HepG2 (cell line): ENCODE data around the gene NCAPD2. TPM values are rescaled to one million over a fixed set of nuclear protein-coding genes. Genes with fewer than 3 reads are reported as not detected.

ENCODE experiments used
- ADNP ChIP-seq: sonication (generic); formaldehyde crosslinking; IDR thresholded peaks from 2 replicates; pipeline ENCODE4 v1.4.0; 2020; ENCODE audit warnings: missing genetic modification reagents
- AHR ChIP-seq: IDR thresholded peaks from 2 replicates; pipeline ENCODE4 v1.6.1; 2018; ENCODE audit warnings: missing genetic modification reagents, missing compliant biosample characterization
- CREB1 ChIP-seq, 2 experiments: fragments of 450-650 bp in 1 of 2; IDR thresholded peaks; 2 replicates each; pipeline ENCODE4 v1.6.1; 2016 to 2017; ENCODE audit warnings: control low read depth in 1 of 2, mild to moderate bottlenecking in 1 of 2, missing compliant biosample characterization in 1 of 2, missing genetic modification characterization in 1 of 2
- E2F5 ChIP-seq: sonication (generic); formaldehyde crosslinking; conservative IDR thresholded peaks from 2 replicates; pipeline ENCODE4 v1.4.0; 2020; ENCODE audit warnings: missing genetic modification reagents
- HDAC1 ChIP-seq: sonication (generic); formaldehyde crosslinking; IDR thresholded peaks from 2 replicates; pipeline ENCODE4 v1.5.1; 2020; ENCODE audit warnings: mild to moderate bottlenecking, missing genetic modification reagents
- HMG20A ChIP-seq: IDR thresholded peaks from 2 replicates; pipeline ENCODE4 v1.6.1; 2016; ENCODE audit warnings: borderline replicate concordance
- MED1 ChIP-seq: sonication (generic); formaldehyde crosslinking; IDR thresholded peaks from 2 replicates; pipeline ENCODE4 v1.4.0; 2020; ENCODE audit warnings: missing genetic modification reagents
- MEIS1 ChIP-seq: sonication (generic); formaldehyde crosslinking; IDR thresholded peaks from 2 replicates; pipeline ENCODE4 v1.9.0; 2021; ENCODE audit warnings: mild to moderate bottlenecking, missing genetic modification reagents, moderate library complexity, borderline replicate concordance
- MTF2 ChIP-seq: sonication (generic); formaldehyde crosslinking; IDR thresholded peaks from 2 replicates; pipeline ENCODE4 v1.5.0; 2020; ENCODE audit warnings: missing genetic modification reagents, borderline replicate concordance
- PAX8 ChIP-seq: sonication (generic); formaldehyde crosslinking; IDR thresholded peaks from 2 replicates; pipeline ENCODE4 v1.8.0; 2022; ENCODE audit warnings: mild to moderate bottlenecking, missing genetic modification reagents, borderline replicate concordance
- RXRB ChIP-seq: IDR thresholded peaks from 2 replicates; pipeline ENCODE4 v1.6.1; 2016; ENCODE audit warnings: borderline replicate concordance, missing genetic modification reagents, missing compliant biosample characterization
- TEAD3 ChIP-seq: optimal IDR thresholded peaks from 2 replicates; pipeline ENCODE3; 2016; ENCODE audit warnings: borderline replicate concordance
- ZBED4 ChIP-seq: sonication (generic); formaldehyde crosslinking; IDR thresholded peaks from 2 replicates; pipeline ENCODE4 v1.4.0; 2020; ENCODE audit warnings: missing genetic modification reagents, borderline replicate concordance
- ZNF12 ChIP-seq: sonication (generic); formaldehyde crosslinking; IDR thresholded peaks from 2 replicates; pipeline ENCODE4 v1.5.0; 2020; ENCODE audit warnings: missing genetic modification reagents
- ZNF317 ChIP-seq: sonication (generic); formaldehyde crosslinking; IDR thresholded peaks from 2 replicates; pipeline ENCODE4 v1.5.0; 2020; ENCODE audit warnings: mild to moderate bottlenecking, missing genetic modification reagents
- ZNF460 ChIP-seq: sonication (generic); formaldehyde crosslinking; IDR thresholded peaks from 2 replicates; pipeline ENCODE4 v1.5.1; 2020; ENCODE audit warnings: missing genetic modification reagents, mild to moderate bottlenecking, borderline replicate concordance
- ZNF614 ChIP-seq: IDR thresholded peaks from 2 replicates; pipeline ENCODE4 v1.6.1; 2018; ENCODE audit warnings: missing biosample characterization, missing genetic modification reagents, inconsistent platforms, borderline replicate concordance
- ZNF768 ChIP-seq: sonication (generic); formaldehyde crosslinking; IDR thresholded peaks from 2 replicates; pipeline ENCODE4 v1.4.0; 2020; ENCODE audit warnings: missing genetic modification reagents
- ZNF816 ChIP-seq: sonication (generic); formaldehyde crosslinking; IDR thresholded peaks from 2 replicates; pipeline ENCODE4 v1.8.0; 2022; ENCODE audit warnings: missing genetic modification reagents, mild to moderate bottlenecking, borderline replicate concordance
- polyA plus RNA-seq, 8 experiments: library from polyadenylated mRNA; depleted of rRNA in 3 of 8; stranded (reverse) in 7 of 8; unstranded in 1 of 8; fragments of >200 nt; fragmentation: Illumina TruSeq in 4 of 8; extraction: Trizol in 4 of 8; gene quantifications; 2 replicates each; pipeline versions ENCODE4 v1.2.1 to v1.2.3, GENCODE V29; 2011 to 2016; ENCODE audit warnings: low read depth in 4 of 8, missing spikeins in 1 of 8, mixed read lengths in 1 of 8; ENCODE audit not compliant: insufficient read depth in 1 of 8
- total RNA-seq, 5 experiments: library from RNA; depleted of rRNA; stranded (reverse); fragments of >200 nt; fragmentation: Illumina TruSeq; extraction: Trizol; gene quantifications; 2 replicates each; pipeline ENCODE4 v1.2.3, GENCODE V29; 2016; ENCODE audit warnings: low read depth in 1 of 5
- TF ChIP-seq, protein P1 (sequence below): IDR thresholded peaks from 2 replicates; pipeline ENCODE4 v1.6.1; 2018; ENCODE audit warnings: missing genetic modification reagents

NCAPD2 gene
- total and polyA plus RNA-seq, 2 of the 13 experiments (the other 11 are each of a cell fraction or from before 2014, with no cell fraction given), result 51.1 to 65.6 TPM

GRCh38 chr12:6493497-6494257, at the start of gene NCAPD2 (continued):
- TF ChIP-seq, protein P1, sequence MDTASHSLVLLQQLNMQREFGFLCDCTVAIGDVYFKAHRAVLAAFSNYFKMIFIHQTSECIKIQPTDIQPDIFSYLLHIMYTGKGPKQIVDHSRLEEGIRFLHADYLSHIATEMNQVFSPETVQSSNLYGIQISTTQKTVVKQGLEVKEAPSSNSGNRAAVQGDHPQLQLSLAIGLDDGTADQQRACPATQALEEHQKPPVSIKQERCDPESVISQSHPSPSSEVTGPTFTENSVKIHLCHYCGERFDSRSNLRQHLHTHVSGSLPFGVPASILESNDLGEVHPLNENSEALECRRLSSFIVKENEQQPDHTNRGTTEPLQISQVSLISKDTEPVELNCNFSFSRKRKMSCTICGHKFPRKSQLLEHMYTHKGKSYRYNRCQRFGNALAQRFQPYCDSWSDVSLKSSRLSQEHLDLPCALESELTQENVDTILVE (CRISPR knock-in tag), result no peak
- TF ChIP-seq AHR (CRISPR knock-in tag) (no peak), ZNF816 (CRISPR knock-in tag) (peak; percentile 14; the same call in 1 of the 2 replicates), PAX8 (CRISPR knock-in tag) (no peak), TEAD3 (CRISPR knock-in tag) (peak; percentile 44), ZNF614 (CRISPR knock-in tag) (no peak), ZBED4 (CRISPR knock-in tag) (no peak), RXRB (CRISPR knock-in tag) (no peak; the same call in 1 of the 2 replicates), MED1 (0 out of 2 replicates have a peak, but pooled peaks have one; percentile 35), ZNF768 (CRISPR knock-in tag) (no peak), MTF2 (no peak), HMG20A (CRISPR knock-in tag) (no peak), ADNP (CRISPR knock-in tag) (no peak), HDAC1 (CRISPR knock-in tag) (peak; percentile 82), ZNF12 (CRISPR knock-in tag) (no peak), ZNF460 (CRISPR knock-in tag) (no peak), ZNF317 (CRISPR knock-in tag) (no peak), CREB1 (IDR thresholded peaks at IDR 0.05) (peak; percentile 21; the same call in 1 of the 2 replicates), CREB1 (CRISPR knock-in tag; IDR thresholded peaks at IDR 0.05) (no peak), E2F5 (CRISPR knock-in tag) (peak; percentile 83; the same call in 1 of the 2 replicates), MEIS1 (CRISPR knock-in tag) (no peak)
